ENCODE results near the gene SUSD6. TPM values are rescaled to one million over a fixed set of nuclear protein-coding genes. Genes with fewer than 3 reads are reported as not detected.

Gene SUSD6, protein sequence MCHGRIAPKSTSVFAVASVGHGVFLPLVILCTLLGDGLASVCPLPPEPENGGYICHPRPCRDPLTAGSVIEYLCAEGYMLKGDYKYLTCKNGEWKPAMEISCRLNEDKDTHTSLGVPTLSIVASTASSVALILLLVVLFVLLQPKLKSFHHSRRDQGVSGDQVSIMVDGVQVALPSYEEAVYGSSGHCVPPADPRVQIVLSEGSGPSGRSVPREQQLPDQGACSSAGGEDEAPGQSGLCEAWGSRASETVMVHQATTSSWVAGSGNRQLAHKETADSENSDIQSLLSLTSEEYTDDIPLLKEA
- 23.2 and 23.6 TPM in 2 replicates for total RNA-seq

DNA sequence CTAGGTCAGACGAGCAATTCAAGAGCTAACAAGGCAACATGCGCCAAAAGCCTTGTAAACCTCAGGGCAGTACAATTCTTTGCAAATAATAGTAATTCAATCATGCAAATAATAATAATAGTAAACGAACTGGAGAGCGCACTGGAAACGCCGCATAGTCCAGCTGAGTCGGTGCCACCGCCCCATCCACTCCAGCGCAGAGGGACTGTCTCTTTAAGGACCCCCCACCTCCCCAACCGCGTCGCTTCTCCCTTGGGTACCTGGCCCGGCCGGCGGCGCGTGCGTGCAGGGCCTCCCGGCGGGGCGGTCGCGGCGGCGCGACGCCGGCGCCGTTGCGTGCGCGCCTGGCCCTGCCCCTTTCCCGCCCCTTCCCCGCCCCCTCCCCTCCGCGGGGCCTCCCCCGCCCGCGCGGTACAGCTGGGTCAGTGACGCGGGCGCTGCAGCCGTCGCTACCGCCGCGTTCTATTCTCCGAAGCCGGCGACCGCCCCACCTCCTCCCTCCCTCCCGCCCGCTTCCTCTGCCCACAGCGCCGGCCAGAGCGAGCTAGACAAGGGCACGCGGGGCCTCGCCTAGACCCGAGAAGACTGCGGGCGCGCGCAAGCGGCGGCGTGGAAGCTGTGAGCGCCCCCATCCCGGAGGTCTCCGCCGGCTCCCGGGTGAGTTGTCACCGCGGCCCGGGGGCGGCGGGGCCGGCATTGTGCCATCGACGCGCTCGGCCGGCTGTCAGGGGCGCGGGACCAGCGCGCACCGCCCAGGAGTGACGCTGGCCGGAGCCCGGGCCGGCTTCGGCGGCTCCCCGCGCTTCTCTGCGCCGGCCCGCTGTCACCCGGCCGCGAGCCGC lies at the start of gene SUSD6:
SUSD6 (plus strand) TSS at position 425 of the 842 bp plus-strand sequence. CDS start 46,997 bp downstream, outside the sequence.

DNA sequence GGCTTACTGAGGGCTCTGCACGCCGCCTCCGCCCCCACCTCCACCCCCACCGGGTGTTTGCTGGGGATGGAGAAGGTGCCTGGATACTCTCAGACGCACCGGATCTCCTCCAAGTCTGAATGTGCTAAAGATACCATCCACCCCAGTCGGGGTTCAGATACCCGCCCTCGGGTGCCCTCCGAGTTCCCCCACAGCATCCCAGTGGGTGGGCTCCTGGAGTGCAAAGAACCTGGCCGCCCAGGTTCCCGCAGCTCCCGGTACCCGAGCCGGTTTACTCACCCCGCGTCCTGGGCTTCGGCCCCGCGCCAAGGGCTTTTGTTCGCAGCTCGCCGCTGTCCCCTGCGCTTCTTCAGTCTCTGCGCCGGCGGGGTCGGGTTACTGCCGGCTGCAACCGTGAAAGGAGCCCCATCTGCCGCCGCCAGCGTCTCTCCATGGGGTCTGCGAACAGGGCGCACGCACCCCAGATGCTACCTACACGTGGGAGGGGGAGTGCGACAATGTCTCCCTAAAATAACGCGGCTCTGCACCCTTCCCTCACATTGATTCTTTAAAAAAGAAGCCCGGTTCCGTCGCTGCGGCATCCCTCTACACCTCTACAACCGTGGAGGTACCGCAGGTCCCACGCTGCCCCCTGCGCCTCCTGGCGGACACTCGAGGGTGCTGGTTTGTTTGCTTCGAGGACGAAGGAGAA lies 37.0 kb upstream of the SUSD6 start, which contains the start of gene CCDC177:
CCDC177 (minus strand) TSS at position 609 of the 691 bp plus-strand sequence. CDS start 1,249 bp downstream, outside the sequence.

Other genes starting within 250 kb of the SUSD6 start
- gene ERH, start 213.3 kb upstream of the SUSD6 start, total RNA-seq, result 92.6 and 133 TPM in 2 replicates
- gene SLC39A9, start 212.9 kb upstream of the SUSD6 start, total RNA-seq, result 132 and 155 TPM in 2 replicates
- gene PLEKHD1, start 126.9 kb upstream of the SUSD6 start, total RNA-seq, result under 0.01 TPM in 1 of 2 replicates, not detected in the other
- gene CCDC177, start 36.7 kb upstream of the SUSD6 start, total RNA-seq, result not detected in 2 replicates
- gene SRSF5, start 155.5 kb downstream of the SUSD6 start, total RNA-seq, result 99.2 and 142 TPM in 2 replicates
- not detected in 2 replicates for gene SLC10A1, start 185.6 kb downstream of the SUSD6 start, total RNA-seq